SIG-M5 (cell line): ENCODE measurements around the gene ZNF143.
"Not testable (repeated sequence)": the region's sequence is repeated elsewhere in the genome, so short reads cannot be mapped to it uniquely, and the experiment has no call there.

Source experiments
- DNase-seq: peaks from one replicate; lab custom pipeline; 2025; lab: John Stamatoyannopoulos, UW

Gene ZNF143

DNA sequence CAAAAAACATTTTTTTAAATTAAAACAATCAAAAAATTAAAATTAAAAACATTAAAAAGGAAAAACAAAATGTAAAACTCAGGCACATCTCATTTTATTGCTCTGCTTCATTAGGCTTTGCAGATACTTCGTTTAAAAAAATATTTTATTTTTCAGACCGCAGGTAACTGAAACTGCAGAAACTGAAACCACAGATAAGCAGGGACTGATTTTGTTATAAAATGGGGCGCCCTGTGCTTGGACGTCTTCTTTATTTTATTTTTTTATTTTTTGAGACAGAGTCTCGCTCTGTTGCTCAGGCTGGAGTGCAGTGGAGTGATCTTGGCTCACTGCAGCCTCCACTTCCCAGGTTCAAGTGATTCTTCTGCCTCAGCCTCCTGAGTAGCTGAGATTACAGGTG is 88.4 kb downstream of the ZNF143 start:
- not testable (repeated sequence) for DNase-seq

DNA sequence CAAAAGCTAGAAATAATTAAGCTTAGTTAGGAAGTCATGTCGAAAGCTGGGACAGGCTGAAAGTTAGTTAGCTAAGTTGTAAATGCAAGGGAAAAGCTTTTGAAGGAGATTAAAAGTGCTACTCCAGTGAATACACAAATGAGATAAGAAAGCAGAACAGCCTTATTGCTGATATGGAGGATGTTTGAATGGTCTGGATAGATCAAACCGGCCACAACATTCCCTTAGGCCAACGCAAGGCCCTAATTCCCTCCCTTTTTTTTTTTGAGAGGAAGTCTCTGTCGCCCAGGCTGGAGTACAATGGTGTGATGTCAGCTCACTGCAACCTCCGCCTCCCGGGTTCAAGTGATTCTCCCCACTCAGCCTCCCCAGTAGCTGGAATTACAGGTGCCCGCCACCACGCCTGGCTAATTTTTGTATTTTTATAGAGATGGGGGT is 89.4 kb downstream of the ZNF143 start:
- DNase-seq: no peak

DNA sequence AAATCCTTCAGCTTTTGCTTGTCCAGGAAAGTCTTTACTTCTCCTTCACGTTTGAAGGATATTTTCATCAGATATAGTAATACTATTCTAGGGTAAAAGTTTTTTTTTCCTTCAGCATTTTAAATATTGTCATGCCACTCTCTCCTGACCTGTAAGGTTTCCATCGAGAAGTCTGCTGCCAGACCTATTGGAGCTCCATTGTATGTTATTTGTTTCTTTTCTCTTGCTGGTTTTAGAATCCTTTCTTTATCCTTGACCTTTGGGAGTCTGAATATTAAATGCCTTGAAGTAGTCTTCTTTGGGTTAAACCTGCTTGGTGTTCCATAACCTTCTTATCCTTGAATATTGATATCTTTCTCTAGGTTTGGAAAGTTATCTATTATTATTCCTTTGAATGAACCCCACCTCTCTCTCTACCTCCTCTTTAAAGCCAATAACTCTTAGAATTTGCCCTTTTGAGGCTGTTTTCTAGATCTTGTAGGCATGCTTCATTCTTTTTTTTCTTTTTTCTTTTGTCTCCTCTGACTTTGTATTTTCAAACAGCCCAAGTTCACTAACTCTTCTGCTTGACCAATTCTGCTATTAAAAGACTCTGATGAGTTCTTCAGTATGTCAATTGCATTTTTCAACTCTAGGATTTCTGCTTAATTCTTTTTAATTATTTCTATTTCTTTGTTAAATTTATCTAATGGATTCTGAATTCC is 100.6 kb downstream of the ZNF143 start:
- DNase-seq: no peak

DNA sequence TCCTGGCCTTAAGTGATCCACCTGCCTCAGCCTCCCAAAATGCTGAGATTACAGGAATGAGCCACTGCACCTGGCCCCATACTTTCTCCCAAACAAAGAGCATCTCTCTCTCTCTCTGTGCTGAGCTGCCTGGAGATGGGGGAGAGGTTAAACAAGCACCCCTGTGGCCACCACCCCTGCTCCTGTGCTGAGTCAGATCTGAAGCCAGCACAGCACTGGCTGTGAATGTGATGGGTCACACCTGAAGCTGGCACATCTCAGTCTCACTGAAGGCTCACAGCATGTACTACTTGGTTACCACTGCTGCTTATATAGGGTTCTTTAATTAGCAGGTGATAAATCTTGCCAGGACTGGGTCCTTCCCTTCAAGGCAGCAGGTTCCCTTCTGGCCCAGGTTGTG is 101.9 kb downstream of the ZNF143 start:
- no peak for DNase-seq

DNA sequence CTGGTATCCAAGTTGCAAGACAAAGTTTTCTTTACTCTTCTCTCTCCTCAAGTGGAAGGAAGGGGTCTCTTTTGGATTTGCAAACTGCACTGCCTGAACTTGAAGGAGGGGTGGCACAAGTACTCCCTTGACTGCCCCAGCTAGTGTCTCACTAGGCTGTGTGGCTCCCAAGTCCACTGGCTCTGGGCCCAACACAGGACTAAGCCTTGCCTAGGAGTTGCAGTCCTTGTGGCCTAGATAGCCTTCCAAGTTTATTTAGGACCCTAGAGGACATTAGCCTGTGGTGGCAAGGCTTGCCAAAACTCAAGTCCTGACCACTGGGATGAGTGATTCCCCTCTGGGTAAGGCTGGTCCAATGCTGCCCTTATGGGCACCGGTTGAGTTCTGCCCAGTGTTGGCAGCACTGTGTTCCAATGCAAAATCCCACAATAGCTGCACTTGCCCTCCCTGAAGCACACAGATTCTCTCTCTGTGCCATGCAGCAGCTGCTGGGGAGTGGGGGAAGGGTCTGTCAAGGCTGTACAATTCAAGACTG is 102.5 kb downstream of the ZNF143 start:
- no peak for DNase-seq

GRCh38 chr11:9565822-9566560 is 105.2 kb downstream of the ZNF143 start:
- peak; percentile 86 for DNase-seq

- no peak for DNase-seq
Observed at GRCh38 chr11:9566561-9567063, 105.8 kb downstream of the ZNF143 start.

GRCh38 chr11:9567401-9567800 is 106.6 kb downstream of the ZNF143 start:
- no peak for DNase-seq

- DNase-seq: no peak
Observed at GRCh38 chr11:9568161-9568853, 107.5 kb downstream of the ZNF143 start.

GRCh38 chr11:9568854-9569587 is 108.2 kb downstream of the ZNF143 start:
- DNase-seq: no peak

DNA sequence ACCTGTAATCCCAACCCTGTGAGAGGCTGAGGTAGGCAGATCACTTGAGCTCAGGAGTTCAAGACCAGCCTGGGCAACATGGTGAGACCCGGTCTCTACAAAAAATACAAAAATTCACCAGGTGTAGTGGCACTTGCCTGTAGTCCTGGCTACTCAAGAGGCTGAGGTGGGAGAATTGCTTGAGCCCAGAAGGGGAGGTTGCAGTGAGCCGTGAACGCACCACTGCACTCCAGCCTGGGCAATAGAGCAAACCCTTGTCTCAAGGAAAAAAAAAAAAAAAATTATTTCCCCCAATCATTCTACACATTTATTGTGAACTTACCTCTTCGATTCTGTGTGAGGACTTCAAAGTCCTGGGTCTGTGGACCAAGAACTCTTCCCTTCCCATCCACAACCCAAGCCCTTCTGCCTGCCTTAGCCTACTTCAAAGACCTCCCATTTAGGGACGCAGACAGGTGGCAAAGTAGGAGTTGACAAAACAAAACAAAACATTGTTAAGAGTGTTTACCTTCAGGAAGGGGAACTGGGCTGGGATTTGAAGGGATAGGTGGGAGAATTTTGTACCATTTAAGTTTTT is 108.9 kb downstream of the ZNF143 start:
- DNase-seq: no peak

GRCh38 chr11:9570313-9571025 is 109.7 kb downstream of the ZNF143 start:
- DNase-seq: no peak

DNA sequence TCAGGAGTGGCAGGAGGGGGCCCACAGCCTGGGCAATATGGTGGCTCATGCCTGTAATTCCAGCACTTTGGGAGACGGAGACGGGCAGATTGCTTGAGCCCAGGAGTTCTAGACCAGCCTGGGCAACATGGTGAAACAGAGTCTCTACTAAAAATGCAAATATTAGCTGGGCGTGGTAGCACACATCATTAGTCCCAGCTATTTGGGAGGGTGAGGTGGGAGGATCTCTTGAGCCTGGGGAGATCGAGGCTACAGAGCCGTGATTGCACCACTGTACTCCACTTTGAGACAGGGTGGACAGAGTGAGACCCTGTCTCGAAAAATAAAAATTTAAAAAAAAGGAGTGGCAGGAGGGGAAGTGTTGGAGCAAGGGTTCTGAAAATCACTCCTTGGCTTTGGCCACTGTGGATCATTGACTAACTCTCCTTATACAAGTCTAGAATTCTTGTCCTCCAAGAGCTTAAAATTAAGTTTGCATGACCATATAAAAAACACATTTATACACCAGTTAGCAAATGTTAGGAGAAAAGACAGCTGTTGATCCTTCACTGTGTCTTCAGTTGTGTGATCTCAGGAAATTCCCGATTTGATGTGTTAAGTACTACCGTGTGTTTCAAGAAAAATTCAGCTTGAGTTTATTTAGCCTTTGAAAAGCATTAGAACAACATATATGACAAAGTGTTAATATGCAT is 110.4 kb downstream of the ZNF143 start:
- DNase-seq: no peak

DNA sequence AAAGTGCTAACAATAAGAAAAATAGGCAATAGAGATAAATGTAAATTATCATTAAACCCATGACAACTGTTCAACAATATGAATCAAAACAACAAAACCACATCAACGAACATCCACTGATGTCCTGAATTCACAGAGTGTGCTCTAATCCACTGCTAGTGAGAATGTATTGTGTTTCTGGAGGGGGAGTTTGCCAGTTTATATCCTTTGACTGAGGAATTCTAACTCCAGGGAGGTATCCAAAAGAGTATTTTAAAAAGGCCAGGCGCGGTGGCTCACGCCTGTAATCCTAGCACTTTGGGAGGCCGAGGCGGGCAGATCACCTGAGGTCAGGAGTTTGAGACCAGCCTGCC is 110.9 kb downstream of the ZNF143 start:
- DNase-seq: no peak

DNA sequence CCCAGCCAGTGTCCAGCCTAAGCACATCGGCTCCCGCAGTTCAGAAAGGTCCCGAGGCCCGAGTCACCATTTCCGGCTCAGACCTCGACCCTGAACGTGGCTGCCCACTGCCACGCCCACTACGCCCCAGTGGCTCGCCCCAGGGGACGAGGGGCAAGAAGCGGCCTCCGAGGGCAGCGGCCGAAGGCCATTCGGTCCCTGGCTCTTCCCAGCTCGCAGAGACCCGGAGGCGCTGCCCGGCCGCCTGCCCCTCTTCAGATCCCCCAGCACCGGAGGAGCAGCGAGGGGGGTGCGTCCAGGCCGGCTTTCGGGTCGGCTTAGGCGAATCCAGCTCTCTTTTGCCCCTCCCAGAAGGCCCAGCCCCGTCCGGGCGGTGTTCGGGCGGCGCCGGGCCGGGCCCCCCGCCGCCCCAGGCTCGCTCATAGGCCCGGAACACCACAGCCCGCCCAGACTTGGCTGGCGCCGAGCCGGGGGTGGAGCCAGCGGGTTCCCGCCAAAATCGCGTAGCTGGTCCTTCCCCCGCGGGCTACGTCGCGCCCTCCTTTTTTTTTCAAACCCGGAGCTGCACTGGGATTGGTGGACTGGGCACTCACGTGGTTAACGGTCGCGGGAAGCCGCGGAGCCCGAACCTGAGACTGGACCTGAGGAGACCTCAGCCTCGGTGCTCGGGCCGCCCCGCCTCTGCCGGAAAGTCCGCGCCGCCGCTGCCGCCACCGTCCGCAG is 112.4 kb downstream of the ZNF143 start, which contains the start of gene WEE1:
TSS of gene WEE1 (plus strand) at position 619 of the 723 bp plus-strand sequence. CDS start 264 bp downstream, outside the sequence.
- peak; percentile 56 for DNase-seq

GRCh38 chr11:9573775-9574621 is 113.2 kb downstream of the ZNF143 start:
- DNase-seq: no peak

DNA sequence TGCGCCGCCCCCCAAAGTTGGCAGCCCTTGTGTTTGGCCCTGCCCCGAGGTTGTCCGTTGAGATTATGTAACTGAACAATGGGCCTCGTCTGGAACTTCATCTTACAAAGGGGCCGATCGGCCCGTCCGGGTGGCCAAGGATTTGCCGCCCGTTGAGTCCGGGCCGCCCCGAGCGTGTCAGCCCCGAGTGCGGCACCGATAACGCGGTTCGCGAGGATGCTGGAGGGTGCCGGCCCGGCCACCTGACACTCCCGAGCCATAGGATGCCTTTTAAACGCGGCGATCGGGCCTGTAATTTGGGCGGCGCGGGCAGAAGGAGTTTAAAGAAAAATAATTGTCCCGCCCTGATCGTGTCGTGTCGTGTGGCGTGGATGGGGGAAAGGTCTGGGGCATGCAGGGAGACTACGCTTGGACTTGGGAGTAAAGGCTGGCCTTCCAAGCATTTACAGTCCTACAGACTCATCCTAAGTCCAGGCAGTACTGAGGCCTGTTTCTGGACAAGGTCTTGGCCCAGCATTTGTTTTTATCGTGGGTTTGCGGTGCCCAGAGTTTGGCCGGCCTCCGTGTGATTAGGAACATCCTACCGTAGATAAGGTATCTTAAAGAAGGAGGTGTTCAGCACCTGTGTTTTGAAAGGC is 113.9 kb downstream of the ZNF143 start:
- DNase-seq: no peak
